GM12891 (cell line): ENCODE measurements around the gene PACSIN3. TPM values are rescaled to one million over a fixed set of nuclear protein-coding genes. Genes with fewer than 3 reads are reported as not detected.
A peak's percentile ranks its signal among the peaks of the same experiment; 100 is the strongest.

Experiments
- DNase-seq: peaks from one replicate; pipeline ENCODE4 v3.0.0; 2011; ENCODE audit warnings: low spot score; ENCODE audit not compliant: insufficient read length
- FAIRE-seq: peaks from 2 replicates; lab custom pipeline; 2011; peaks lifted over from hg19 to GRCh38; lab: Jason Lieb, UNC
- PAX5 ChIP-seq: IDR thresholded peaks from 2 replicates; pipeline ENCODE4 v1.6.1; 2011; ENCODE audit warnings: low read length, moderate library complexity, mild to moderate bottlenecking; ENCODE audit not compliant: insufficient read depth, severe bottlenecking
- POLR2A ChIP-seq: IDR thresholded peaks from 2 replicates; pipeline ENCODE4 v1.6.1; 2011; ENCODE audit warnings: low read depth, low read length, control low read depth
- POLR2AphosphoS5 ChIP-seq: IDR thresholded peaks from 2 replicates; pipeline ENCODE4 v1.6.1; 2011; ENCODE audit warnings: low read depth, low read length, control low read depth
- POU2F2 ChIP-seq: IDR thresholded peaks from 2 replicates; pipeline ENCODE4 v1.6.1; 2011; ENCODE audit warnings: low read depth, mild to moderate bottlenecking, control low read depth, low read length, moderate library complexity
- SPI1 ChIP-seq: IDR thresholded peaks from 2 replicates; pipeline ENCODE4 v1.6.1; 2011; ENCODE audit warnings: low read depth, low read length, control low read depth
- TAF1 ChIP-seq: IDR thresholded peaks from 2 replicates; pipeline ENCODE4 v1.6.1; 2011; ENCODE audit warnings: low read depth, low read length, control low read depth
- polyA plus RNA-seq: library from polyadenylated mRNA; unstranded; fragments of >200 nt; gene quantifications from one replicate; pipeline ENCODE4 v1.2.1, GENCODE V29; 2012; ENCODE audit warnings: low read depth, missing spikeins, inconsistent platforms; ENCODE audit not compliant: missing spikeins

PACSIN3 gene
- polyA plus RNA-seq: 0.87 TPM

GRCh38 chr11:47186076-47186699, at the start of gene PACSIN3:
TSS of gene PACSIN3 (minus strand) at chr11:47186434. CDS start at chr11:47182727, 3,707 bp downstream.
- no peak for FAIRE-seq
- DNase-seq: peak; percentile 62
- TF ChIP-seq PAX5 (no peak), POLR2A (no peak), TAF1 (no peak), POLR2AphosphoS5 (no peak), POU2F2 (no peak), SPI1 (no peak)

- FAIRE-seq: no peak
- TF ChIP-seq POLR2AphosphoS5 (no peak), PAX5 (no peak), TAF1 (no peak), POU2F2 (no peak), SPI1 (no peak), POLR2A (no peak; the same call in 1 of the 2 replicates)
- DNase-seq: no peak
These were observed 48.9 kb upstream of the PACSIN3 start for GRCh38 chr11:47235163-47235562.

GRCh38 chr11:47234669-47235100, 48.5 kb upstream of the PACSIN3 start:
- no peak for DNase-seq
- no peak for FAIRE-seq
- TF ChIP-seq PAX5 (no peak), POLR2A (no peak; the same call in 1 of the 2 replicates), TAF1 (no peak), POU2F2 (no peak), POLR2AphosphoS5 (no peak), SPI1 (no peak)

- FAIRE-seq (no peak), DNase-seq (no peak)
- TF ChIP-seq POU2F2: no peak
- TF ChIP-seq POLR2AphosphoS5: no peak
- no peak for TF ChIP-seq POLR2A
- TF ChIP-seq TAF1: no peak
- no peak for TF ChIP-seq SPI1
- TF ChIP-seq PAX5: no peak
These were observed 47.9 kb upstream of the PACSIN3 start for GRCh38 chr11:47233989-47234668.

- TF ChIP-seq POLR2AphosphoS5 (no peak), SPI1 (no peak), PAX5 (no peak), POU2F2 (no peak), POLR2A (no peak), TAF1 (no peak)
- FAIRE-seq (no peak), DNase-seq (no peak)
These were observed 46.8 kb upstream of the PACSIN3 start for GRCh38 chr11:47233051-47233450.

GRCh38 chr11:47229161-47229560, 42.9 kb upstream of the PACSIN3 start:
- no peak for DNase-seq
- no peak for TF ChIP-seq POU2F2
- TF ChIP-seq TAF1: no peak
- TF ChIP-seq PAX5: no peak
- TF ChIP-seq POLR2A: peak; percentile 47; the same call in 1 of the 2 replicates
- no peak for TF ChIP-seq POLR2AphosphoS5
- no peak for FAIRE-seq

- peak; percentile 84 for FAIRE-seq
- no peak for DNase-seq
- no peak for TF ChIP-seq POU2F2
- peak; percentile 32; the same call in 1 of the 2 replicates for TF ChIP-seq SPI1
- no peak for TF ChIP-seq TAF1
These were observed 39.5 kb upstream of the PACSIN3 start for GRCh38 chr11:47225552-47226400.

GRCh38 chr11:47222696-47223095, 36.5 kb upstream of the PACSIN3 start:
- FAIRE-seq (no peak), DNase-seq (no peak)
- no peak for TF ChIP-seq PAX5
- TF ChIP-seq TAF1: no peak
- TF ChIP-seq POLR2AphosphoS5: no peak
- no peak for TF ChIP-seq POU2F2
- no peak for TF ChIP-seq SPI1
- TF ChIP-seq POLR2A: no peak
